IMR-90 (cell line): ENCODE results near the gene THAP12. TPM values are rescaled to one million over a fixed set of nuclear protein-coding genes. Genes with fewer than 3 reads are reported as not detected.

Source experiments
- ATAC-seq: fragments of 200-7000 bp; cut with Tn5 transposase; 2 replicates; pipeline ENCODE4 v1.9.1; 2020; ENCODE audit warnings: low read depth, mild to moderate bottlenecking, moderate library complexity
- BruUV-seq: library from RNA; stranded (reverse); fragments of 400-500 nt; replicated peaks from 2 replicates; lab custom pipeline; 2021; lab: Mats Ljungman, UMichigan
- CTCF ChIA-PET: fragments of 300-600 bp; formaldehyde crosslinking; extraction: SDS; loops from one replicate; lab custom pipeline; 2021; ENCODE audit warnings: antibody characterized with exemption; lab: Yijun Ruan, JAX
- POLR2A ChIA-PET: fragments of 300-600 bp; sonication (Branson Sonifier 250); formaldehyde crosslinking; loops from one replicate; lab custom pipeline; 2022; ENCODE audit warnings: antibody characterized with exemption; ENCODE audit not compliant: unreplicated experiment; lab: Charles Lee
- DNase-seq: peaks from one replicate; pipeline ENCODE4 v3.0.0; 2013
- H2AFZ ChIP-seq: replicated peaks from 2 replicates; pipeline ENCODE3; 2013; ENCODE audit warnings: low read length, mild to moderate bottlenecking; ENCODE audit not compliant: poor library complexity
- H2AK5ac ChIP-seq: 2 replicates; pipeline ENCODE4 v1.6.1; 2013; ENCODE audit warnings: low read depth, low read length, inconsistent platforms
- H2AK9ac ChIP-seq: replicated peaks from 2 replicates; pipeline ENCODE3; 2013; ENCODE audit warnings: mild to moderate bottlenecking, low read depth, low read length, moderate library complexity; ENCODE audit not compliant: poor library complexity
- H2BK120ac ChIP-seq: 2 replicates; pipeline ENCODE4 v1.6.1; 2013; ENCODE audit warnings: low read depth, low read length, inconsistent platforms
- H2BK15ac ChIP-seq: 3 replicates; pipeline ENCODE4 v1.6.1; 2013; ENCODE audit warnings: low read depth, low read length, inconsistent platforms
- H2BK20ac ChIP-seq: 2 replicates; pipeline ENCODE4 v1.6.1; 2013; ENCODE audit warnings: low read depth, mild to moderate bottlenecking, inconsistent platforms, low read length, moderate library complexity
- H2BK5ac ChIP-seq: 2 replicates; pipeline ENCODE4 v1.6.1; 2013; ENCODE audit warnings: mild to moderate bottlenecking, low read depth, low read length, inconsistent platforms; ENCODE audit not compliant: poor library complexity, severe bottlenecking
- H3K14ac ChIP-seq: replicated peaks from 2 replicates; pipeline ENCODE4 v1.6.1; 2013; ENCODE audit warnings: low read depth, low read length, inconsistent platforms
- H3K18ac ChIP-seq: 2 replicates; pipeline ENCODE4 v1.6.1; 2013; ENCODE audit warnings: low read depth, low read length, control low read depth
- H3K23ac ChIP-seq: 2 replicates; pipeline ENCODE4 v1.6.1; 2013; ENCODE audit warnings: low read depth, low read length, inconsistent platforms
- H3K27ac ChIP-seq: 2 replicates; pipeline ENCODE4 v1.5.1; 2013; ENCODE audit warnings: mild to moderate bottlenecking, control low read depth, low read length; ENCODE audit not compliant: insufficient read depth
- H3K27me3 ChIP-seq: 2 replicates; pipeline ENCODE4 v1.6.1; 2013; ENCODE audit warnings: low read length; ENCODE audit not compliant: control insufficient read depth, insufficient read depth
- H3K36me3 ChIP-seq: 2 replicates; pipeline ENCODE4 v1.6.1; 2013; ENCODE audit warnings: low read length, mixed read lengths; ENCODE audit not compliant: control insufficient read depth, insufficient read depth
- H3K4ac ChIP-seq: 2 replicates; pipeline ENCODE4 v1.6.1; 2013; ENCODE audit warnings: low read depth, low read length, inconsistent platforms
- H3K4me1 ChIP-seq: 2 replicates; pipeline ENCODE4 v1.6.1; 2013; ENCODE audit warnings: low read length, mixed read lengths; ENCODE audit not compliant: control insufficient read depth, insufficient read depth
- H3K4me2 ChIP-seq: 2 replicates; pipeline ENCODE4 v1.6.1; 2013; ENCODE audit warnings: low read depth, mild to moderate bottlenecking, control low read depth, low read length, moderate library complexity
- H3K4me3 ChIP-seq: 2 replicates; pipeline ENCODE4 v1.5.1; 2013; ENCODE audit warnings: low read depth, mild to moderate bottlenecking, control low read depth, low read length, moderate library complexity; ENCODE audit not compliant: insufficient read depth
- H3K56ac ChIP-seq: 2 replicates; pipeline ENCODE4 v1.6.1; 2013; ENCODE audit warnings: low read length, inconsistent platforms; ENCODE audit not compliant: insufficient read depth; ENCODE audit errors: extremely low read depth
- H3K79me1 ChIP-seq, 2 experiments: 2 replicates each; pipeline ENCODE4 v1.6.1; 2013; ENCODE audit warnings: low read length in 2 of 2, inconsistent platforms in 1 of 2, low read depth in 1 of 2
- H3K9ac ChIP-seq: 2 replicates; pipeline ENCODE4 v1.6.1; 2013; ENCODE audit warnings: low read depth, low read length, control low read depth
- H3K9me1 ChIP-seq: 2 replicates; pipeline ENCODE4 v1.6.1; 2013; ENCODE audit warnings: low read length, inconsistent platforms; ENCODE audit not compliant: insufficient read depth
- H3K9me3 ChIP-seq: 2 replicates; pipeline ENCODE4 v1.6.1; 2013; ENCODE audit warnings: low read length; ENCODE audit not compliant: control insufficient read depth, insufficient read depth
- H4K20me1 ChIP-seq: 2 replicates; pipeline ENCODE4 v1.6.1; 2013; ENCODE audit warnings: low read length, inconsistent platforms; ENCODE audit not compliant: insufficient read depth
- H4K5ac ChIP-seq: 2 replicates; pipeline ENCODE4 v1.6.1; 2013; ENCODE audit warnings: mild to moderate bottlenecking, low read depth, low read length, control low read depth
- H4K8ac ChIP-seq, 2 experiments: 2 replicates each; pipeline ENCODE4 v1.6.1; 2013; ENCODE audit warnings: low read depth in 2 of 2, low read length in 2 of 2, control low read depth in 1 of 2, inconsistent platforms in 1 of 2
- H4K91ac ChIP-seq: 2 replicates; pipeline ENCODE4 v1.6.1; 2013; ENCODE audit warnings: low read depth, low read length, inconsistent platforms; ENCODE audit not compliant: insufficient read depth
- BHLHE40 ChIP-seq: fragments of 150-350 bp; IDR thresholded peaks from 2 replicates; pipeline ENCODE4 v1.6.1; 2016; ENCODE audit warnings: mild to moderate bottlenecking, low read depth, low read length
- CEBPB ChIP-seq: IDR thresholded peaks from 2 replicates; pipeline ENCODE4 v1.6.1; 2012; ENCODE audit warnings: low read depth, low read length, improper control_type of control experiment
- CHD1 ChIP-seq: IDR thresholded peaks from 2 replicates; pipeline ENCODE4 v1.6.1; 2012; ENCODE audit warnings: low read depth, low read length, improper control_type of control experiment
- FOS ChIP-seq: fragments of 150-350 bp; IDR thresholded peaks from 2 replicates; pipeline ENCODE4 v1.6.1; 2016; ENCODE audit warnings: low read depth, low read length
- MAFK ChIP-seq: IDR thresholded peaks from 2 replicates; pipeline ENCODE4 v1.6.1; 2012; ENCODE audit warnings: low read depth, low read length, improper control_type of control experiment
- MAZ ChIP-seq: IDR thresholded peaks from 2 replicates; pipeline ENCODE4 v1.6.1; 2012; ENCODE audit warnings: low read depth, mild to moderate bottlenecking, low read length, improper control_type of control experiment, moderate library complexity, borderline replicate concordance
- MXI1 ChIP-seq: IDR thresholded peaks from 2 replicates; pipeline ENCODE4 v1.6.1; 2012; ENCODE audit warnings: low read depth, mild to moderate bottlenecking, low read length, moderate library complexity, borderline replicate concordance
- NFE2L2 ChIP-seq: fragments of 150-350 bp; IDR thresholded peaks from 2 replicates; pipeline ENCODE4 v1.6.1; 2016; ENCODE audit warnings: low read depth, mild to moderate bottlenecking, low read length
- POLR2A ChIP-seq: IDR thresholded peaks from 2 replicates; pipeline ENCODE4 v1.6.1; 2012; ENCODE audit warnings: mild to moderate bottlenecking, low read depth, low read length
- RAD21 ChIP-seq: IDR thresholded peaks from 2 replicates; pipeline ENCODE4 v1.6.1; 2012; ENCODE audit warnings: low read length, improper control_type of control experiment
- RCOR1 ChIP-seq: IDR thresholded peaks from 2 replicates; pipeline ENCODE4 v1.6.1; 2012; ENCODE audit warnings: mild to moderate bottlenecking, low read length, improper control_type of control experiment; ENCODE audit not compliant: insufficient replicate concordance
- RFX5 ChIP-seq: IDR thresholded peaks from 2 replicates; pipeline ENCODE4 v1.8.0; 2012; ENCODE audit warnings: low read depth, mild to moderate bottlenecking, low read length, moderate library complexity
- SMC3 ChIP-seq: fragments of 150-350 bp; IDR thresholded peaks from 2 replicates; pipeline ENCODE4 v1.6.1; 2016; ENCODE audit warnings: low read depth, mild to moderate bottlenecking, antibody characterized with exemption, low read length, moderate library complexity
- WGBS, 2 experiments: methylation state at CpG; one replicate each; pipeline versions ENCODE4 v1.1.5 to v1.1.7; 2013; ENCODE audit warnings: missing lambda C conversion rate in 2 of 2; ENCODE audit not compliant: insufficient read length in 1 of 2; ENCODE audit errors: extremely low coverage in 2 of 2; 5-methylcytosine and 5-hydroxymethylcytosine counted together
- dilution Hi-C: fragments of 300-500 bp; cut with HindIII; formaldehyde crosslinking; loops from one replicate; pipeline ENCODE4 v1.14.3; 2018; ENCODE audit warnings: low sequenced_read_pairs; ENCODE audit not compliant: unreplicated experiment
- in situ Hi-C: fragments of 300-500 bp; cut with MboI; formaldehyde crosslinking; loops from 3 replicates; pipeline ENCODE4 v1.14.3; 2019; ENCODE audit warnings: low sequenced_read_pairs, inconsistent platforms, mixed read lengths
- intact Hi-C: fragments of 100-400 bp; cut with micrococcal nuclease; formaldehyde crosslinking; loops from 2 replicates; pipeline ENCODE4 v1.10.0; 2022
- polyA plus RNA-seq, 3 experiments: library from polyadenylated mRNA; depleted of rRNA; stranded (reverse); fragments of >200 nt; gene quantifications; 2 replicates each; pipeline ENCODE4 v1.2.3, GENCODE V29; 2012; ENCODE audit warnings: low replicate concordance in 1 of 3
- total RNA-seq: library from RNA; depleted of rRNA; stranded (reverse); fragments of >200 nt; gene quantifications from 2 replicates; pipeline ENCODE4 v1.2.3, GENCODE V29; 2012
- TF ChIP-seq, protein P1 (sequence below): fragments of 150-350 bp; IDR thresholded peaks from 2 replicates; pipeline ENCODE4 v1.6.1; 2017; ENCODE audit warnings: mild to moderate bottlenecking, antibody characterized with exemption, low read length, low read depth
- TF ChIP-seq, protein P2 (sequence below): conservative IDR thresholded peaks from 2 replicates; pipeline ENCODE4 v1.5.1; 2012; ENCODE audit warnings: mild to moderate bottlenecking, low read depth, low read length, improper control_type of control experiment

THAP12 gene
- total and polyA plus RNA-seq, 2 of the 4 experiments (the other 2 are of a cell fraction) = 25.1 to 27.3 TPM

DNA sequence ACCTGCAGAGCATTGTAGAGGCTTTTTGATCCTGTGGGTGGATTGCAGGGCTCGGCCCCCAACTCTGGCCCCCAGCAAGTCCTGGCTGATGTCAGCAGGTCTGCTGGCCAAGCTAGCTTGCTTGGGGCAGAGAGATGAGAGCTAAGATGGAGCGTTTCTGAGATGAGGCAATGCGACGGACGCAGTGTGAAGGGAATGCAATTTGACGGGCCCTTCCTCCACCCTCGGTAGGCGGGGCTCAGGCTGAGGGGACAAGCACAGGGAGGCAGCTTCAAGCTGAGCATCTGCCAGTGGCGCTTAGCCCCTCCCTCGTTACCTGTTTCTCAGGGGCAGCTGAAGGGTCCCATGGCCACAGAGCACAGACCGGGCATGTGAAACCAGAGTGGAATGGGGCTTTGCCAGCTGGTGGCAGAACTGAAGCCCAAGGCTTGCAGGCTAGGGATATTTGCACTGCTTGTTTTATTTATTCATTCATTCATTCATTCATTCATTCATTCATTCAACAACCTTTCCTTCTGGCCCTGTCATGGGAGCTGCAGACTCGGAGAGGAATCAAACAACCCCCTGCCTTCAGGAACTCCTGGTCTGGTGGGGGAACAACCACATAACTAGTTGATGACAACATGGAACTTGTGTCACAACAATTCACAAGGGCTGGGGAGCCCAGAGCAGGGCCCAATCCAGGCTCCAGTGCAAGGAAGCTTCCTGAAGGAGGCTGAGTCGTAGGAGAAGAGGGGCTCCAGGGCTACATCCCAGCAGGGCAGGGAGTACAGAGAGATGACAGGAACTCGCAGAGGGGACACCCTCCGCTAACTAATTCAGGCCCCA, 66.8 kb downstream of the THAP12 start:
- Histone ChIP-seq H2BK15ac (no peak overlapping the region), H3K9ac (no peak overlapping the region), H2BK120ac (no peak overlapping the region), H3K56ac (no peak overlapping the region), H3K27me3 (peaks cover 53% of the 10 kb centered on the region), H4K91ac (no peak overlapping the region), H3K9me1 (no peaks in the 10 kb centered on the region), H3K4ac (no peak overlapping the region), H4K20me1 (no peaks in the 10 kb centered on the region), H4K8ac (no peak overlapping the region), H4K5ac (no peak overlapping the region), H2AFZ (no peak overlapping the region), H3K4me3 (no peak overlapping the region), H3K4me2 (no peak overlapping the region), H3K79me1 (no peaks in the 10 kb centered on the region), H2BK20ac (no peak overlapping the region), H2AK5ac (no peak overlapping the region), H3K14ac (no peak overlapping the region), H3K23ac (no peak overlapping the region), H3K9me3 (no peaks in the 10 kb centered on the region), H3K36me3 (no peaks in the 10 kb centered on the region), H3K27ac (no peak overlapping the region), H2AK9ac (no peak overlapping the region), H2BK5ac (no peak overlapping the region), H3K4me1 (no peaks in the 10 kb centered on the region), H3K18ac (no peak overlapping the region)
- POLR2A ChIA-PET = interaction anchor here (0.5 kb wide), 1 partner anchor 549 kb away, joined by 3 read pairs; no protein-coding TSS in a partner anchor
- dilution Hi-C loops (no loop called here), in situ Hi-C loops (loop anchor here (10.0 kb wide), 2 partner anchors 419 to 509 kb away; no protein-coding TSS in a partner anchor), intact Hi-C loops (no loop called here)
- ATAC-seq (no peak), DNase-seq (no peak)
- no TSS peak for BruUV-seq
- CTCF ChIA-PET = interaction anchor here (2.5 kb wide), 1 partner anchor 106 kb away, joined by 14 read pairs; no protein-coding TSS in a partner anchor
- 58% methylated on average over 7 of the region's 15 CpGs; no CpG with 5 or more reads in 1 of the 2 experiments for WGBS, 2 experiments
- TF ChIP-seq FOS (no peak), MAFK (no peak), MXI1 (no peak), SMC3 (no peak), BHLHE40 (no peak), POLR2A (no peak), RCOR1 (no peak), RFX5 (no peak), NFE2L2 (no peak), CEBPB (no peak; the same call in 1 of the 2 replicates), CHD1 (no peak), RAD21 (no peak), MAZ (no peak)
- TF ChIP-seq, protein P1, sequence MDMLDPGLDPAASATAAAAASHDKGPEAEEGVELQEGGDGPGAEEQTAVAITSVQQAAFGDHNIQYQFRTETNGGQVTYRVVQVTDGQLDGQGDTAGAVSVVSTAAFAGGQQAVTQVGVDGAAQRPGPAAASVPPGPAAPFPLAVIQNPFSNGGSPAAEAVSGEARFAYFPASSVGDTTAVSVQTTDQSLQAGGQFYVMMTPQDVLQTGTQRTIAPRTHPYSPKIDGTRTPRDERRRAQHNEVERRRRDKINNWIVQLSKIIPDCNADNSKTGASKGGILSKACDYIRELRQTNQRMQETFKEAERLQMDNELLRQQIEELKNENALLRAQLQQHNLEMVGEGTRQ = no peak
- TF ChIP-seq, protein P2, sequence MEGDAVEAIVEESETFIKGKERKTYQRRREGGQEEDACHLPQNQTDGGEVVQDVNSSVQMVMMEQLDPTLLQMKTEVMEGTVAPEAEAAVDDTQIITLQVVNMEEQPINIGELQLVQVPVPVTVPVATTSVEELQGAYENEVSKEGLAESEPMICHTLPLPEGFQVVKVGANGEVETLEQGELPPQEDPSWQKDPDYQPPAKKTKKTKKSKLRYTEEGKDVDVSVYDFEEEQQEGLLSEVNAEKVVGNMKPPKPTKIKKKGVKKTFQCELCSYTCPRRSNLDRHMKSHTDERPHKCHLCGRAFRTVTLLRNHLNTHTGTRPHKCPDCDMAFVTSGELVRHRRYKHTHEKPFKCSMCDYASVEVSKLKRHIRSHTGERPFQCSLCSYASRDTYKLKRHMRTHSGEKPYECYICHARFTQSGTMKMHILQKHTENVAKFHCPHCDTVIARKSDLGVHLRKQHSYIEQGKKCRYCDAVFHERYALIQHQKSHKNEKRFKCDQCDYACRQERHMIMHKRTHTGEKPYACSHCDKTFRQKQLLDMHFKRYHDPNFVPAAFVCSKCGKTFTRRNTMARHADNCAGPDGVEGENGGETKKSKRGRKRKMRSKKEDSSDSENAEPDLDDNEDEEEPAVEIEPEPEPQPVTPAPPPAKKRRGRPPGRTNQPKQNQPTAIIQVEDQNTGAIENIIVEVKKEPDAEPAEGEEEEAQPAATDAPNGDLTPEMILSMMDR = no peak
